ENCODE data around the gene NRBF2.
"Not testable (repeated sequence)": the region's sequence is repeated elsewhere in the genome, so short reads cannot be mapped to it uniquely, and the experiment has no call there.

The NRBF2 gene

GRCh38 chr10:63145782-63146181, 12.7 kb downstream of the NRBF2 start:
- H3K9me3 ChIP-seq (ENCODE audit: insufficient read depth, low read depth, low read length) = no peaks in the 10 kb centered on the region
- no peak overlapping the region for H3K27ac ChIP-seq (ENCODE audit: low read depth, low read length)
- no peak overlapping the region for H3K4me3 ChIP-seq (ENCODE audit: low read length)
- H3K27me3 ChIP-seq (ENCODE audit: insufficient read depth, low read length) = no peaks in the 10 kb centered on the region
- peaks cover 12% of the 10 kb centered on the region for H3K36me3 ChIP-seq (ENCODE audit: insufficient read depth, low read length)
- H3K4me1 ChIP-seq (ENCODE audit: insufficient read depth, low read length) = peaks cover 5% of the 10 kb centered on the region; the same call in 1 of the 2 replicates
- H3K9ac ChIP-seq (ENCODE audit: low read depth, low read length) = no peak overlapping the region

- H3K27ac ChIP-seq (ENCODE audit: low read depth, low read length) = no peak overlapping the region
- no peak overlapping the region for H3K9ac ChIP-seq (ENCODE audit: low read depth, low read length)
- H3K36me3 ChIP-seq (ENCODE audit: insufficient read depth, low read length) = peaks cover 16% of the 10 kb centered on the region
- peaks cover 5% of the 10 kb centered on the region; the same call in 1 of the 2 replicates for H3K4me1 ChIP-seq (ENCODE audit: insufficient read depth, low read length)
- no peaks in the 10 kb centered on the region for H3K27me3 ChIP-seq (ENCODE audit: insufficient read depth, low read length)
- H3K9me3 ChIP-seq (ENCODE audit: insufficient read depth, low read depth, low read length) = no peaks in the 10 kb centered on the region
- no peak overlapping the region for H3K4me3 ChIP-seq (ENCODE audit: low read length)
Measured at GRCh38 chr10:63146503-63146902, 13.4 kb downstream of the NRBF2 start.

- H3K9ac ChIP-seq (ENCODE audit: low read depth, low read length) = no peak overlapping the region
- H3K4me3 ChIP-seq (ENCODE audit: low read length) = no peak overlapping the region
- peaks cover 47% of the 10 kb centered on the region for H3K36me3 ChIP-seq (ENCODE audit: insufficient read depth, low read length)
- H3K4me1 ChIP-seq (ENCODE audit: insufficient read depth, low read length) = peaks cover 5% of the 10 kb centered on the region; the same call in 1 of the 2 replicates
- no peaks in the 10 kb centered on the region for H3K27me3 ChIP-seq (ENCODE audit: insufficient read depth, low read length)
- WGBS = 93% methylated on average over 4 of the region's 4 CpGs
- no peaks in the 10 kb centered on the region for H3K9me3 ChIP-seq (ENCODE audit: insufficient read depth, low read depth, low read length)
- H3K27ac ChIP-seq (ENCODE audit: low read depth, low read length) = no peak overlapping the region
Measured at GRCh38 chr10:63150745-63151144, 17.6 kb downstream of the NRBF2 start.

GRCh38 chr10:63153868-63154545, 20.9 kb downstream of the NRBF2 start:
- WGBS = 96% methylated on average over 9 of the region's 9 CpGs
- H3K9me3 ChIP-seq (ENCODE audit: insufficient read depth, low read depth, low read length); H3K27me3 ChIP-seq (ENCODE audit: insufficient read depth, low read length); H3K4me3 ChIP-seq (ENCODE audit: low read length); H3K9ac ChIP-seq (ENCODE audit: low read depth, low read length); H3K4me1 ChIP-seq (ENCODE audit: insufficient read depth, low read length); H3K27ac ChIP-seq (ENCODE audit: low read depth, low read length): not testable (repeated sequence)
- H3K36me3 ChIP-seq (ENCODE audit: insufficient read depth, low read length) = peaks cover 41% of the 10 kb centered on the region

GRCh38 chr10:63154546-63155387, 21.6 kb downstream of the NRBF2 start:
- Histone ChIP-seq H3K27ac (ENCODE audit: low read depth, low read length) (no peak overlapping the region), H3K27me3 (ENCODE audit: insufficient read depth, low read length) (no peaks in the 10 kb centered on the region), H3K9me3 (ENCODE audit: insufficient read depth, low read depth, low read length) (no peaks in the 10 kb centered on the region), H3K36me3 (ENCODE audit: insufficient read depth, low read length) (peaks cover 41% of the 10 kb centered on the region), H3K4me1 (ENCODE audit: insufficient read depth, low read length) (no peaks in the 10 kb centered on the region), H3K9ac (ENCODE audit: low read depth, low read length) (no peak overlapping the region), H3K4me3 (ENCODE audit: low read length) (no peak overlapping the region)
- WGBS = 91% methylated on average over 6 of the region's 6 CpGs

GRCh38 chr10:63155388-63156020, 22.4 kb downstream of the NRBF2 start:
- Histone ChIP-seq H3K36me3 (ENCODE audit: insufficient read depth, low read length) (peaks cover 38% of the 10 kb centered on the region), H3K4me3 (ENCODE audit: low read length) (no peak overlapping the region), H3K27ac (ENCODE audit: low read depth, low read length) (no peak overlapping the region), H3K9ac (ENCODE audit: low read depth, low read length) (no peak overlapping the region), H3K4me1 (ENCODE audit: insufficient read depth, low read length) (no peaks in the 10 kb centered on the region), H3K27me3 (ENCODE audit: insufficient read depth, low read length) (no peaks in the 10 kb centered on the region), H3K9me3 (ENCODE audit: insufficient read depth, low read depth, low read length) (no peaks in the 10 kb centered on the region)
- 97% methylated on average over 8 of the region's 8 CpGs for WGBS

- Histone ChIP-seq H3K9ac (ENCODE audit: low read depth, low read length) (no peak overlapping the region), H3K4me3 (ENCODE audit: low read length) (no peak overlapping the region), H3K9me3 (ENCODE audit: insufficient read depth, low read depth, low read length) (no peaks in the 10 kb centered on the region), H3K4me1 (ENCODE audit: insufficient read depth, low read length) (no peaks in the 10 kb centered on the region), H3K36me3 (ENCODE audit: insufficient read depth, low read length) (peaks cover 32% of the 10 kb centered on the region), H3K27me3 (ENCODE audit: insufficient read depth, low read length) (no peaks in the 10 kb centered on the region), H3K27ac (ENCODE audit: low read depth, low read length) (no peak overlapping the region)
- WGBS = 93% methylated on average over 1 of the region's 2 CpGs
Measured at GRCh38 chr10:63156236-63156635, 23.1 kb downstream of the NRBF2 start.

- Histone ChIP-seq H3K9me3 (ENCODE audit: insufficient read depth, low read depth, low read length) (no peaks in the 10 kb centered on the region), H3K9ac (ENCODE audit: low read depth, low read length) (no peak overlapping the region), H3K36me3 (ENCODE audit: insufficient read depth, low read length) (peaks cover 19% of the 10 kb centered on the region), H3K27me3 (ENCODE audit: insufficient read depth, low read length) (no peaks in the 10 kb centered on the region), H3K4me3 (ENCODE audit: low read length) (no peak overlapping the region), H3K4me1 (ENCODE audit: insufficient read depth, low read length) (no peaks in the 10 kb centered on the region), H3K27ac (ENCODE audit: low read depth, low read length) (no peak overlapping the region)
- WGBS = 75% methylated on average over 3 of the region's 3 CpGs
Measured at GRCh38 chr10:63157845-63158624, 24.9 kb downstream of the NRBF2 start.

GRCh38 chr10:63161592-63161991, 28.5 kb downstream of the NRBF2 start:
- Histone ChIP-seq H3K4me1 (ENCODE audit: insufficient read depth, low read length) (no peaks in the 10 kb centered on the region), H3K27ac (ENCODE audit: low read depth, low read length) (no peak overlapping the region), H3K36me3 (ENCODE audit: insufficient read depth, low read length) (peaks cover 14% of the 10 kb centered on the region), H3K27me3 (ENCODE audit: insufficient read depth, low read length) (no peaks in the 10 kb centered on the region), H3K9me3 (ENCODE audit: insufficient read depth, low read depth, low read length) (no peaks in the 10 kb centered on the region), H3K9ac (ENCODE audit: low read depth, low read length) (no peak overlapping the region), H3K4me3 (ENCODE audit: low read length) (no peak overlapping the region)
- 96% methylated on average over 1 of the region's 2 CpGs for WGBS

- H3K4me3 ChIP-seq (ENCODE audit: low read length) = no peak overlapping the region
Measured at GRCh38 chr10:63164166-63164623, 31.1 kb downstream of the NRBF2 start.

More at GRCh38 chr10:63164166-63164623, 31.1 kb downstream of the NRBF2 start:
- no peak overlapping the region for H3K9ac ChIP-seq (ENCODE audit: low read depth, low read length)
- peaks cover 40% of the 10 kb centered on the region for H3K36me3 ChIP-seq (ENCODE audit: insufficient read depth, low read length)
- no peaks in the 10 kb centered on the region for H3K27me3 ChIP-seq (ENCODE audit: insufficient read depth, low read length)
- WGBS = 96% methylated on average over 2 of the region's 2 CpGs
- no peak overlapping the region for H3K27ac ChIP-seq (ENCODE audit: low read depth, low read length)
- H3K9me3 ChIP-seq (ENCODE audit: insufficient read depth, low read depth, low read length) = no peaks in the 10 kb centered on the region
- no peaks in the 10 kb centered on the region for H3K4me1 ChIP-seq (ENCODE audit: insufficient read depth, low read length)

Measured in HUES64 (cell line).